Measurements from ENCODE around the gene GRM2.

The GRM2 gene

GRCh38 chr3:51680663-51681230, 26.1 kb upstream of the GRM2 start:
- DNase-seq: no peak

- no peak for DNase-seq
These were observed 25.4 kb upstream of the GRM2 start for GRCh38 chr3:51681453-51681852.

- peak; percentile 22 for DNase-seq
These were observed 24.8 kb upstream of the GRM2 start for GRCh38 chr3:51682079-51682478.

GRCh38 chr3:51682526-51682925, 24.3 kb upstream of the GRM2 start:
- no peak for DNase-seq

- DNase-seq: no peak
These were observed 23.3 kb upstream of the GRM2 start for GRCh38 chr3:51683566-51683965.

GRCh38 chr3:51684971-51685751, 21.7 kb upstream of the GRM2 start:
- no peak for DNase-seq

- DNase-seq: no peak
These were observed 20.8 kb upstream of the GRM2 start for GRCh38 chr3:51686056-51686455.

- DNase-seq: no peak
These were observed 20.2 kb upstream of the GRM2 start for GRCh38 chr3:51686512-51687215.

GRCh38 chr3:51687431-51688205, 19.2 kb upstream of the GRM2 start:
- DNase-seq: no peak

GRCh38 chr3:51688206-51688600, 18.7 kb upstream of the GRM2 start:
- no peak for DNase-seq

GRCh38 chr3:51691021-51691420, 15.8 kb upstream of the GRM2 start:
- DNase-seq: no peak

GRCh38 chr3:51691949-51692348, 14.9 kb upstream of the GRM2 start:
- DNase-seq: no peak

GRCh38 chr3:51692980-51693395, 13.9 kb upstream of the GRM2 start:
- no peak for DNase-seq

GRCh38 chr3:51696954-51697353, 9.9 kb upstream of the GRM2 start:
- no peak for DNase-seq

GRCh38 chr3:51698209-51698608, 8.7 kb upstream of the GRM2 start:
- DNase-seq: no peak

GRCh38 chr3:51700403-51700802, 6.5 kb upstream of the GRM2 start:
- DNase-seq: no peak

- DNase-seq: no peak
These were observed 4.7 kb upstream of the GRM2 start for GRCh38 chr3:51702156-51702555.

GRCh38 chr3:51703068-51703760, 3.7 kb upstream of the GRM2 start:
- no peak for DNase-seq

GRCh38 chr3:51703761-51704510, 2.9 kb upstream of the GRM2 start:
- no peak for DNase-seq

GRCh38 chr3:51704511-51704950, 2.3 kb upstream of the GRM2 start:
- no peak for DNase-seq

GRCh38 chr3:51705276-51706020, 1.4 kb upstream of the GRM2 start:
- no peak for DNase-seq

Data from NCI-H1694 treated with DMSO at 0.1 percent for 48 hours (cell line).